Medulla oblongata (tissue), 1 donor: ENCODE measurements around the gene CNTNAP2.

Source experiments
- DNase-seq: peaks from one replicate; pipeline ENCODE4 v3.0.0-alpha.2; 2015; ENCODE audit errors: extremely low spot score

CNTNAP2 gene

GRCh38 chr7:147394329-147394728 is 1277.7 kb downstream of the CNTNAP2 start:
- no peak for DNase-seq

DNA sequence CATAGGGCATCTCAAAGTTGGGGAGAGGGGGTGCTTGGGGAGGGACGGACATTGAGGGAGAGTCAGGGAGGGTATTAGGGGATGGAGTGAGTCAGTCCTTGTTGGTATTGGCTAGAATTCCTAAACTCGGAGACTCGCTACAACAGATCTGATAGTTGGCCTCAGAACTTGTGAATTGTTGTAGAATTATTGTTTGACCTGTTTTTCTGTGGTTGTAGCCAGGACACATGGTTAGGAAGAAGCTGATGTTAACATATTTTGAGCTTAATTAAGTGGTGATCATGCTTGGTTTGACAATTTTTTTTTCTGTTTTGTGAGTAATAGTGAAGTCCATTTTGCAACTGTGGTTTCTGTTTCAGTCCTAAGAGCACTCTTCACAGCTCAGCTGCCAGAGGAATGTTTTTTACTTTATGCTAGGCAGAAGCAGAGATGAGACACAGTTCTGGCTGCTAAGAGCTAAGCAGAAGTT is 1283.7 kb downstream of the CNTNAP2 start:
- no peak for DNase-seq

GRCh38 chr7:147400925-147401324 is 1284.3 kb downstream of the CNTNAP2 start:
- DNase-seq = no peak

- no peak for DNase-seq
These were observed 1289.0 kb downstream of the CNTNAP2 start for GRCh38 chr7:147405621-147406020.

- no peak for DNase-seq
These were observed 1290.0 kb downstream of the CNTNAP2 start for GRCh38 chr7:147406521-147407135.

DNA sequence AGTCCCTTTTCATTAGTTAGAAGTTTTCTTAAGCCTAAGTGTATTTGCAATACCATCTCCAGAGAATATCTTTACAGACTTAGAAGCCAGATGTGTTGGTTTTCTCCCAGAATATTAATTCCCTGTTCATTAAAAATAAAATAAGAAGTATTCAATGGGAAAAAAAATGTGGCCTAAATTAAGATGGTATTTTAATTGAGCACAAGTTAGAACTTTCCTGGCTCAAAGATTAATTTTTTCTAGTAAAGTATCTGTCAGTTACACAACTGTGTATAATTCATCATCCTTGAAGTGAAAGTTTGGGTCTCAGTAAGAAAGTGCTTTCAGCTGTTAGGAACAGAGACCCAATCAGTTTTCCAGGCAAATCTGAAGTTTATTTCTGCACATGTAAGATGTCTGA is 1294.5 kb downstream of the CNTNAP2 start:
- no peak for DNase-seq

GRCh38 chr7:147412109-147412508 is 1295.5 kb downstream of the CNTNAP2 start:
- no peak for DNase-seq

DNA sequence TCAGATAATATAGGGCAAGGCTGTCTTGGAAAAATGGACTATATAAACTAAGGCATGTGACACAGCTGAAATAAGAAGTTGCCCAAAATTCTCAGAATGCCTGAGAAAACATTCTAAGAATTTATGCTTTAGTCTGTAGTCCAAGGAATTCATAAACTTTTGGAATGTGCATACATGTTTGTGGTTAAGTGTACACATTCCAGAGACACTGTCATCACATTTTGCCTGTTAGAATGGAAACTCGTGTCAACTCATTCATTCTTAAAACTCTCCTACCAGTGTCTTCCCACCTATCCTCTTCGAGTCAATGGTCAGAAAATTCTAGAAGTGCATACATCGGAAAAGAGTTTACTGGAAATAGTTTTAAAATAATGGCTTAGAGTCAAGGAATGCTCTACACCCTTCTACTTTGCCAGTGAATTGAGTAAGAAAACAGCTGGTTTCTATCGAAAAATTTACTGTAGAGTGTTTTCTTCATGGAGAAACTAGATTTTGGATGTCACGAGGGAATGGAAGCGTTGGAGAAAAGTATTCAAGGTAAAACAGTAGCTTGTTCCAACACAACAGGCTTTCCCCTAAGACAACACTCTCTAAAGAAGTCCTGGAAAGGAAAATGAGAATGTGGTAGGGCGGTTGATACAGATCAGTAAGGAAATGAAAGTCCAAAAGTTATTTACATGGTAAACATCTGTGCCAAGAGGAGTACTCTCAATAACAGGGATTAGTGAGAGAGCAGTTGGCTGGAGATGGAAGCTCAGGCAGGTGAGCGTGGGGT is 1296.4 kb downstream of the CNTNAP2 start:
- no peak for DNase-seq

GRCh38 chr7:147413557-147413870 is 1296.9 kb downstream of the CNTNAP2 start:
- no peak for DNase-seq

DNA sequence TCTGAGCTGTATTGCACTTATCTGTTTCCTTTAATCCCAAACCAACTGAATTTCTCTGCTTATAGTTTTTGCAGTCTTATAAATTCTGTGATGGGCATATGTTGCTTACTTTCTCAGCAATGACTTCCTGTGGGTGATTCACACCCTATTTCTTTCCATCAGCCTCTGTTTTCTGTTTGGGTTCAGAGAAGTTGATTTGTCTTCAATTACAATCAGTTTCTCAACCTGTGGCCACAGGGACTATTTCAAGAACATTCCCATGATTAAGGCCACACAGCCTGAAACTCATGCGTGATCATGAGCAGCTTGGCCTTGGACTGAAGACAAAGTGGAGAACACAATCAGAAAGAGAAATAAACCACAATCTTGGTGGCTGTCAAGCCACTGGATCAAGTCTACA is 1299.4 kb downstream of the CNTNAP2 start:
- no peak for DNase-seq

- DNase-seq = no peak
These were observed 1302.4 kb downstream of the CNTNAP2 start for GRCh38 chr7:147418966-147419365.

GRCh38 chr7:147423875-147424274 is 1307.3 kb downstream of the CNTNAP2 start:
- no peak for DNase-seq

GRCh38 chr7:147428075-147428474 is 1311.5 kb downstream of the CNTNAP2 start:
- no peak for DNase-seq

DNA sequence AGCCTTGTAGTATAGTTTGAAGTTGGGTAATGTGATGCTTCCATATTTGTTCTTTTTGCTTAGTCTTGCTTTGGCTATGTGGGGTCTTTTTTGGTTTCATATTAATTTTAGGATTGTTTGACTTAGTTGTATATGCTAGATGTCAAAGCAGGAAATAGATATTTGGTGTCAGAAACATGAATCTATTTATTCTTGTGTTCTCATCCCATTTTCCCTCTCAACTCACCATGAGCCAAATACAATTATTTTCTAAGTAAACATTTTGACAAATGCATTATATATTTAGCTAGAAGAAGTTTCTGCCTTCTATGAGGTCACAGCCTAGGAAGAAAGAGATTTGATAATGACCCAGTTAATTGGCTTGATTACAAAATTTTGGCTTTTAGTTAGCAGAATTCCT is 1313.4 kb downstream of the CNTNAP2 start:
- DNase-seq = no peak

GRCh38 chr7:147432079-147432478 is 1315.5 kb downstream of the CNTNAP2 start:
- DNase-seq = peak; percentile 80

DNA sequence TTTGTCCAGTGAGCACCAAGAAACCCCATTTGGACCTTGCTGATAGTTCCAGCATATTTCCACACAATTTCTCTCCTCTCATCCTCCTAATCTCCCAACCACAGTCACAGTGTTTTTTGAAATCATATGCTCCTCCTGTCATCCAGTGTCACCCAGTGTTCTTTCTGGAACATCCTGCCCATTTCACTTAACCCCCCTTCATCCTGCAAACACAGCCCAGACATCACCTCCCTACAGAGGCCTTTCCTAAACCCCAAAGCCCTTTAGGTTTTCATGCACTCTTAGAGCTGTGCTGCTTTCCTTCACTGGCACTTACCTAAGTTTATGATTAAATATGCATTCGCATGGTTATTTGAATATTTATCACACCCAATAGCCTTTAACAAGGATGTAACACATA is 1316.0 kb downstream of the CNTNAP2 start:
- peak; percentile 4 for DNase-seq

DNA sequence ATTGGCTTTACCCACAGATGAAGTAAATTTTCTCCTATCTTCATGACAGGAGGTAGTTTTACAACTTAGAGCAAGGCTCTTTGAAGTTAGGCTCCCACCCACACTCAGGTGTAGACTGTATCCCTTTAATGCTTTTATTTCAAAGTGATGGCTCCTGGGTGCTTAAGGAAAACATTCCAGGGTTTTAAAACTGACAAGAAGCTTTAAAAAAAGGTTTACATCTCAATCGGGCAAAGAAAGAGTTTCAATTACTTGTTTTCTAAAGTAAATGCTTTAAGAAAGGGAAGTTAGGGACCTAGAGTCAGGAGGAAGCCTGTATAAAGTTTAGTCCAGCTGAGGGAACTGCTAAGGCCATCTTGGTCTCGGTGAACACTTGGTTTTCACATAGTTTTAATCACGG is 1320.1 kb downstream of the CNTNAP2 start:
- DNase-seq = no peak

GRCh38 chr7:147438216-147438615 is 1321.6 kb downstream of the CNTNAP2 start:
- no peak for DNase-seq

- no peak for DNase-seq
These were observed 1327.3 kb downstream of the CNTNAP2 start for GRCh38 chr7:147443942-147444341.

DNA sequence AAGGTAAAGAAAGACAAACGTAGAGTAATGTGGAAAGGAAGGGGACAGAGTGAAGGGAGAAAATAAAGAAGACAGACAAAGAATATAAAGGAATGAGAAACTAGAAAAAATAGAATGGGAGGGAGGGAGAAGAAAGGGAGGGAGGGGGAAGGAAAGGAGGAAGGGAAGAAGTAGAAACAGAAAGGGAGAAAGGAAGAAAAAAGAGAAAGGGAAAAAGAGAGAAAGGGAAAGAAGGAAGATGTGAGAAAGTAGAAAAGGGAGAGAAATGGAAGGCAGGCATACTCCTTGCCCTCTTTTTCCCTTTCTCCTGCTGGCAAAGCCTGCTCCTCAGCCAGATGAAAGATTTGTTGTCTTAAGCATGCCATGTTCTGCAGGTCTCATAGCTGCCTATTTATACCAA is 1336.2 kb downstream of the CNTNAP2 start:
- DNase-seq = no peak

DNA sequence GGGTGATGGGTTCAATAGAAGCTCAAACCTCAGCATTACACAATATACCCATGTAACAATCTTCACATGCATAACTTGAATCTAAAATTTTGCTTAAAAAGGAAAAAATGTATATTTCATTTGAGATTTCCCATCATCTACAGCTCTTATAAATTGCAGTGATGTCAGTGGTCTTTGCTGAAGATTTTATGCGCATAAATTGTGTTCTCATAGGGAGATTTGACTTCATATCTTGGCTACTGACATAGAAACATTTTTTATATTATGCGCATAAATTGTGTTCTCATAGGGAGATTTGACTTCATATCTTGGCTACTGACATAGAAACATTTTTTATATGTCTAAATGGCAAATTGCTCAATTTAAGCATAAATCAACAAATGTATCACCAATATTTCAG is 1348.6 kb downstream of the CNTNAP2 start:
- no peak for DNase-seq

DNA sequence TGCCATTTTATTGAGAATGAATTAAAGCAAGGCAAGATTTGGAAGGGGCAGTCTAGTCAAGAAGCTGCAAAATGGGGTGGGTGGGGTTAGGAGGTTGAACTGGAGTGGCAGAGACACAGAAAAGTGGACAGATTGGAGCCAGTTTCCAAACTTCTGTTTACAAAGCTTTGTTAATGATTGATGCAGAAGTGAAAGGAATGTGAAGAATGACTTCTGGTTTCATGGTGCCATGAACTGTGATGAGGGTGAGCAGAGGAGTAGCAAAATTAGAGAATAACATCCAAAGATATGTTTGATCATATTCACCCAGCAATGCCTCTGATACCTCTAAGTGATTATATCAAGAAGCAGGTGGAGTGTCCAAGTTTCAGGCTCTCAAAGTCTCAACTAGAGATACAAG is 1356.0 kb downstream of the CNTNAP2 start:
- no peak for DNase-seq

- DNase-seq = peak; percentile 17
These were observed 1358.3 kb downstream of the CNTNAP2 start for GRCh38 chr7:147474862-147475261.

- no peak for DNase-seq
These were observed 1360.9 kb downstream of the CNTNAP2 start for GRCh38 chr7:147477526-147477925.
